HS-5 (cell line): ENCODE measurements around the gene PKNOX2.

Source experiments
- DNase-seq: peaks from one replicate; pipeline ENCODE4 v3.0.0-alpha.2; 2012; ENCODE audit warnings: low read depth

Gene PKNOX2

DNA sequence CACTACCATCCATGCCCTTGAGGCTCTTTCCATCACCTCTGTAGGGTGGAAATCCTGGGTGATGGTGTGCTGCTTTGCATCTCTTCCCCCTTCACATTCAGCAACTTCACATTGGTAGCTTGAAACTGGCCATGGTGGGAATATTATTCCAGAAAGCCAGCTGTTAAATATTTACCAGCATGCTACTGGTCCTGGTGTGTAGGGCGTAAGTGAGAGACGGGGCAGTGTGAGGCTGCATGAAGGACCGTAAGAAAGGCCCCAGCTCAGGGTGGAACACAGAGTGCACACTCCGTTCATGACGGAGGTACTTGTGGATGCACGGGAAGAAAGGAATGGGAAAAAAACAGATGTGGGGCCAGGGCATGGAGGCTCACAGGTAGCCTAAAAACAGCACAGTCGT, 121.3 kb downstream of the PKNOX2 start:
- no peak for DNase-seq

DNA sequence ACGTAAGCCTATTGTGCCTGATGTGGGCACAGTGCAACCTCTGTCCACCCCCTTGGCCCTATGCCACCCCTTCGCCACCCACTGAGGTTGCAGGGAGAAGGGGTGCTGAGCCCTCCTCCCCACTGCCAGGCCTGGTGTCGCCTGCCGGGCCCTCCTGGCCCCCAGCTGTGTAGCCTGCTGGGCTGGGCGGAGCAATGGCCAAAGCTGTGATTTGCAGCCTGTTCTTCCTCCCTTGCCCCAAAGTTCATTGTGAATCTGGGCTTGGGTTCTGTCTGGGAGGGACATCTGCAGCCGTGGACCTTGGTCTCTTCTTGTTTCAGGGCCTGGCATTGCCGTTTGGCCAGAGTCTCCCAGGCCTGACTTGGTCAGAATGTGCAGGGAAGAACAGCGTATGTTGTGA, 121.9 kb downstream of the PKNOX2 start:
- no peak for DNase-seq

DNA sequence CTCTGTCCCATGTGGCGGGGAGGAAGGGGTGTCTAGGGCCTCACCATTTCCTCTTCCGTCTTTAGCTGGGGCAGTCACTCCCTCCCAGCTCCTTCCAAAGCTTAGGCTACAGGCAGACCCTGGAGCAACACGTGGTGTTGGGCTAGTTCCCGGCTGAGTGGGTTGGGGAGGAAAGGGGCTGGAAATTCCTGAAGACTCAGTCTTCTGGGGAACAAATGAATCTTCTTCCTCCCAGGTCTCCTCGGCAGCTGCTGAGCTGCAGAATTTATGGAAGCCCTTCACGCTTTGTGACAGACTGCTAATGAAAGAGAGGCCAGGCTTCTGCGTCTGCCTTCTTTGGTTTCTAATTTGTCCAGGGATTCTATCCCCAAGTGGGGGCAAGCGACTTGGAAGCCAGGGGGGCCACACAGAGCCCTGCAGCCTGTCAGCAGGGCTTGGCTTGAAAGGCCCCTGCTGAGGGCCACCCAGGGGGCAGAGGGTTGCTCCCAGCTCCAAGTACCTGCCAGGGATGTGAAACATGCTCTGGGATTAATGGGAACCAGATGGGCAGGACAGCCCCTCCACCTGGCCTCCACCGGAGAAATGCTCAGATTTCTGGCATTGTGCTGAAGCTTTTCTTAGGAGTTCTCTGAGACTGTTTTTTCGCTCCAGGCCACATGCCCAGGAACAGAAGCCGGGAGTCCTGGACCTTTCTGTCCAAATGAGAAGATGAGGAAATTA, 123.1 kb downstream of the PKNOX2 start:
- no peak for DNase-seq

DNA sequence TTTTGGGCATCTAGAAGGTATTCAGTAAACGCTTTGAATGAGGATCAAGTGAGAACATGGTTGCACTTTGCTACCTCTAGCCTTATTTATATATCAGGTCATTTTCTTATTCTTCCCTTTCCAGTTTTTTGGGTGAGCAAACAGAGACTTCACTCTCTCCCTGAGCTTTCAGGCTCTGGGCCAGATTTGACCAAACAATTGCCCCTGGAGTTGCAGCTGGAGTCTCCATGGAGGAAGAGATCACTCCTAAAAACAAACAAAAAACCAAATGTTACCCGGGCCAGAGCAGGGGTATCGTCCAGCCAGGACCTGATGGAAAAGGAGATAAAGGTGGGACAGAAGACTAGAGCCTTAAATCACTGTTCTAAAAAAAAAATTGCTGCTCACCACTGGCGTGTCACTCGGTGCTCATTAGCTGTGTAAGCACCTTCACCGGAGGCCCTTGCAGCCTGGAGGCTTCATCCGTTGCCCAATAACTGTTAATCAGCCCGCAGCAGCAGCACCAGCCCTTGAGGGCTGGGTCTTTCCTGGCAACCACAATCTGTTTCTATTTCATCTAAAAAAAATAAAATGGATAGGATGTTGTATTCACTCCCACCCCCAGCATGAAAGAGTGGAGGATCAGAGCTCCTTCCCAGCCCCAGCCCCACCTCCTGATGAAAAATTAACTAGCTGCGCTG, 125.0 kb downstream of the PKNOX2 start:
- no peak for DNase-seq

DNA sequence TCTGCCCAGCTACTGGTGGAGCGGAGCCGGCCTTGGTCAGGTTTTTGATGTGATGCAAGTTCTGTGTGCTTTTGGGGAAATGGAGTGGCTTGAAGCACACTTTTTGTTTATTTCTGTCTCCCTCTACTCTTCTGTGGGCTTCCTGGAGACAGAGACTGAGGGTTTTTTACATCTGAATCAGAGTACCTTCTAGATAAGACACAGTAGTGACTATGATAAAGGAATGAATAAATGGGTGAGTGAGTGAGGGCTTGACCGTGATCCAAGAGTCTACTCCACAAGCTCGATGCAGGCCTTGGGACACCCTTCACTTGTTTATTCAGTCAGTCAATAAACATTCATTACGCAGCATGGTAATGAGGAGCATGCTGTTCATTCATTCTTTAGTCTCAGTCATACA, 125.7 kb downstream of the PKNOX2 start:
- no peak for DNase-seq

DNA sequence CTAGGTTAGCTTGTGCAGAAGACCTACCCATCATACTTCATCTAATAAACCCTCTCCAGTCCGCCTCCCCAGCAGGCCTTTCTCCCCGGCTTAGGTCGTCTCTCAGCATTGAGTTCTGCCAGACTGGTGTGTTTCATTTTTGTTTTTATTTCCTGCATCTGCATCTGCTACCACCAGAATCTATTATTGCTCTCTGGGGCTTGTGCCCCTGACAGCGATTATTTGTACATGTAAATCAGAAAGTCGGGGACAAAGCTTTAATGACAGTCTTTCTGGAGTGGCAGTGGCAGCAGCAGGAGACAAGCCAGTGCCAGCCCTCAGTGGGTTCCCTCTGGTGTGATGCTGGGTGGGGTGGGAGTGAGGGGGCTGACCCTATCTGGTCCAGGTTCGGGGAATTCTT, 127.5 kb downstream of the PKNOX2 start:
- DNase-seq: no peak

DNA sequence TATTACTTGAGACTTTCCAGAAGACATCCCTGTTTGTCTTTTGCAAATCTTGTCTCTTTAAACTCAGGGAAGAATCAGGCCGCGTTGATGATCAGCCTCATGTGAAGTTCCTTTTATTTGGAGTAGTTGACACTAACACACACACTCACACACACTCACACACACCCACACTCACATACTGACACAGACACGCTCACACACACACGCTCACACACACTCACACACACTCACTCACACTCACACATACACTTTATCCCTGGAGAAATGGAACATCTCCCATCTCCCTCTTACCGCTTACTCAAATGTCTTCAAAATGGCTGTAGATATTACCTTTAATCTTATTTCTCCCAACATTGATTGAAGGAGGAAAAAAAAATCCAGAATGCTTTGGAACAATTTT, 129.0 kb downstream of the PKNOX2 start:
- no peak for DNase-seq

DNA sequence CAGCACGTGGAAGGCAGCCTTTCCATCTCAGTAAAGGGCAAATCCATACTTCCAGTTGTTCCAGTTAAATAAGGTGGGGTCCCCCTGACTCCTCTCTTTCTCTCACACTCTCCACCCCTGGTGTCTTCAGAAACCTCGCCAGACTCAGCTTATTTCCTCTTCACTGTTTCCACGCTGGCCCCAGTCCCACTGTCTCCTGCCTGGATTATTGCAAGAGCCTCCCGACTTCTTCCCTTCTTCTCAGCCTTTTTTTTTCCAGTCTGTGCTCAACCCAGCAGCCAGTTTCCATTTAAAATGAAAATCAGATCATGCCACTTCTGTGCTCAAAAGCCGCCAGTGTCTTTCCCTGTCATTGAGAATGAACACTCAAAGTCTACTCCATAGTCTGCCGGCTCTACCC, 131.4 kb downstream of the PKNOX2 start:
- DNase-seq: no peak

DNA sequence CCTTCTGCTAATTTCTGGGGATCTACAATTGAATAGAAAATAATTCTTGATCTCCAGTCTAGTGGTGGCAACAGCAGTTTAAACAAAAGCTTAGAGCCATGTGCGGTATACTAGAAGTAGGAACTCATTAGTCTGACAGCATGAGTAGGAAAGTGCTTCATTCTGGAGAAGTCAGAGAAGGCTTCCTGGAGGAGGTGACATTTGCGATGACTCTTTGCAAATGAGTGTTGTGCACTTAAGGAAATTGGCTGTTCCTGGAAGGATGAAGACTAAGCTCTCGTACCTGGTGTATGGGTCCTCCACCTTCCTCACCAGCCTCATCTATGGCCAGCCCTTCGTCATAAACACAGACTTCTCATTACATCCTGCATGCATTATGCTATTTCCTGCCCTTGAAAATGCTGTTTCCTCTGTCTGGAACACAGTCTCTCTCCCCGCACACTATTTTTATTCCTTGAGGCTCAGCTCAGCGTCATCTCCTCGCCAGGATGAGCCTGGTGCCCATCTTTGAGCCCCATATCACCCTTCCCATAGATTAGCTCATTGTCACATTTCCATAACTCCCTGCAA, 132.9 kb downstream of the PKNOX2 start:
- DNase-seq: no peak

DNA sequence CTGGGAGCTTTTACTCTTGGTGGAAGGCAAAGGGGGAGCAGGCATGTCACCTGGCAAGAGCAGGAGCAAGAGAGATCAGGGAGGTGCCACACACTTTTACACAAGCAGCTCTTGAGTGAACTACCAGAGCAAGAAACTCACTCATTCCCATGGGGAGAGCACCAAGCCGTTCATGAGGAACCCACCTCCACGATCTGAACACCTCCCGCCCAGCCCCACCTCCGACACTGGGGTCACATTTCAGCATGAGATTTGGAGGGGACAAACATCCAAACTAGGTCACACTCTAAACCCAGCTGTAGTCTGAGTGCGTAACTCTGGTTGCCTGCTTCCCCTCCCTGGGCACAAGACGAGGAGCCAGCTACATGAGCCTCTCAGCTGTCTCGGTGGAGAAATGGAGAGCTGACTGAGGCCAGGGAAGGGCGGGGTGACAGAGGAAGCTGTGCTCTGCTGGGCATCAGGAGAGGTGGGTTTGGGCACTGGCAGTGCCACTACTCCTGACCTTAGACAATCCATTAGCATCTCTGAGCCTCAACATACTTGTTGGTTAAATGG, 134.6 kb downstream of the PKNOX2 start:
- DNase-seq: no peak

DNA sequence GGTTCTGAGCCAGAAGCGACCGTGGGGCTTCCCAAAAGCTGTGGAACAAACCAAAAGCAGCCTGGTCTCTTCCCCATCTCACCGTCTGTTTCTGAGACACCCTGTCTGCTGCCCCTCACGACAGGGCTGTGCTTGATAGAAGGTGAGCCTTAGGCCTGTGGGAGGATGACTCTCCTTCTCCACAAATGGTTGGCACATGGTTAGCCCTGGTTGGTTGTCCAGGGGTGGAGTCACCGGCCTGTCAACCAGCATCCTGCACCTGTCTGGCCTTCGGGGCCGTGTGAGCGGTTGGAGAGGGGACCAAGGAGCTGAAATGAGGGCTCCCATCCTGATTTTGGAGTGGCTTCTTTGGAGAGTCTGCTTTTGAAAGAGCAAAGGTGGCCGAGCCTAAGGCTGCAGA, 135.3 kb downstream of the PKNOX2 start:
- DNase-seq: no peak

DNA sequence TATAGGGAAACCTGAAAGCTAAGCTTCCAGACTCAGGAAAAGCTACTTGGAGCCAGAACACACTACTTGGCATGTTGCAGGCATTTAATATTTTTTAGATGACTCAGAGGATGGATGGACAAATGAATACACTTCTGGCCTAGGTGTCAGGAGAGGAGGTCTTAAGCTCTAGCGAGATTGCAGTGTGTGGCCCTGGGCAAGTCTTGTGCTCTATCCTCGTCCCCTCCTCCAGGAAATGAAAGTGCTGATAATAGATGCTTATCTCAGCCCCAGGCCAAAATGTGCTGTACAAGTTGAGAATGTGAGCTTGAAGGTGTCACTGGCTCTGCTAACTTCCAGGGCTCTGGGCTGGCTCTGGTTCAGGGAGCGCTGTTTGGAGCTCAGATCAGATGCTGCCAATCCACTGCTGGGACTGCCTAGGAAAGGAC, 136.3 kb downstream of the PKNOX2 start:
- peak; percentile 58 for DNase-seq

DNA sequence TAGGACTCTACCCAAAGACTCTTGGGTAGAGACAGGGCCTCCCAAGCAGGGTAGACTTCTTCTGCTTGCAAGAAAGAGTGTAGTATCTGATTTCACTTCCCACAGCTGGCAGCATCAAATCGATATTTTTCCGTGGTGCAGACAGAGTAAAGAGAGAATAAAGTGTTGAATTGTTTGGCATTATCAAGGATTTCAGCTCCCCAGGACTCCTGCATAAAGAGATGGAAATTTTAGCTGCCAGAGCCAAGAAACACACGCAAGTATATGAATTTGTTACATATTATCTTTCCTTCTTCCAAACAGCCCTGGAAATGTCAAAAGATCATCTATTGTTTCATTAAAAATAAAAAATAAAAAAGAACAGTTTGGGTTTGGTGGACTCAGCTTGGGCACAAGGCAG, 136.8 kb downstream of the PKNOX2 start:
- DNase-seq: no peak

DNA sequence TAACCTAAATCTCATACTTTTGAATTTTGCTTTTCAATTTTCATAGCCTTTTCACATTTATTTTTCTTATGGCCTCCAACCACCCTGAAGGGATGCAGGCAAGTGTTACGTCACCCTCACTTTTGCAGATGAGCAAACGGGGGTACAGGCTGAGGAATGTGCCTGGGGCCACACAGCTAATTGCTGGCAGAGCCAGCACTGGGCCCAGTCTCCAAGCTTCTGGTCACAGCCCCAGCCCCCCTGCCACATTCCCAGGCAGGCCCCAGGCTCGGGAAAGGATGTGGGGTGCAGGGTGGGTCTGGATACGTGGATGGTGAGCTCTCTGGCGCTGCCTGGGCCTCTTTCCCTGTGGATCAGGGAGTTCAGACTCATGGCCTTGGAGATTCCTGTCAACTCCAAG, 138.6 kb downstream of the PKNOX2 start:
- no peak for DNase-seq

DNA sequence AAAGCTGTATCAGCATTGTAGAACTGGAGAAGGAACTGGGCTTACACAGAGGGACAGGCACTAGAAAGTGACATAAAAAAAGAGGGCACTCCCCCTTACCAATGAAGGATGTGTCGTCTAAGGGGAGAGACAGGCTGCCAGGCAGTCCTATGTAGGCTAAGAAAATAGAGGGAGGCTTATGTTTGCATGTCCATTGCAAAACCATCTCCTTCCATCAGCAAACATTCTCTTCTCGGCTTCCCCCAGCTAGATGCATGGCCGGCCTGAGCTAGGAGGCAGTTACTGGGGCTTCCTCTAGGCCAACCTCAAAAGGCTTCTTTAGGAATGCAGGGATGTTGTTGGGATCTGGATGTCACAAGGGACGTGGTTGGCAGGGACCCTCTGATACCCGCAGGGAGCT, 139.1 kb downstream of the PKNOX2 start:
- DNase-seq: no peak

DNA sequence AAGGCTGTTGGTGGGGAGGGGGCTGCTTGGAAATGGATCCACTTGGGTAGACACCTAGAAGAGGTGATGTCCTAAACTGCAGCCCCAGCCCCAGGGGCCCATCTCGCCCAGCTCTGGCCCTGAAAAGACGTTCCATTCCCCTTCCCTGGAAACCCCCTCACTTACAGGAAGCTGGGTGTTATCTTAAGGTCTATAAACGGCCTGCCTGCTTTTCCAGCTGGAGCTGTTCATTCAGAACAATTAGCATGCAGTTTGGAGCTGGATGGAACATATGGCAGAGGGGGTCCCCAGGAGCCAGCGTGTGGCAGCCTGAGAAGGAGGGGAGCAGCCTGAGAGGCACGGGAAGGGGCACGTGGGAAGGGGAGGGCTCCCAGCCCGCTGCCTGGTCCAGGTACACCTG, 139.6 kb downstream of the PKNOX2 start:
- DNase-seq: no peak

DNA sequence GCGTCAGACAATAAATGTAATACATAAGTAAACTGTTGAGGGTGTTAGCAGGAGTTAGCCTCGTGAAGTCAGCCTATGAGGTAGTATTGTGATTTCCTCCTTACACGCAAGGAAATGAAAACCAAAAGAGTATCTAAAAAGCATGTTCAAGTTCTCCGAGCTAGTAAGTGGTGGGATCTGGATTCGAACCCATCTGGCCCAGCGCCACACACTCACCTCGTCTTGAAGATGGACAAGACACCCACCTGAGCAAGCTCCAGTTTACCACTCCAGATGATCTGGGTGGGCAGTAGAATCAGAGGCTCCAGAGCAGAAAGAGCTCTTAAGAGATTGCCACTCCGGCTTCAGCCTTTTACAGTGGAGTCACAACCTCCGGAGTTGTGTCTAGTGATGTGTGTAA, 140.3 kb downstream of the PKNOX2 start:
- DNase-seq: no peak

DNA sequence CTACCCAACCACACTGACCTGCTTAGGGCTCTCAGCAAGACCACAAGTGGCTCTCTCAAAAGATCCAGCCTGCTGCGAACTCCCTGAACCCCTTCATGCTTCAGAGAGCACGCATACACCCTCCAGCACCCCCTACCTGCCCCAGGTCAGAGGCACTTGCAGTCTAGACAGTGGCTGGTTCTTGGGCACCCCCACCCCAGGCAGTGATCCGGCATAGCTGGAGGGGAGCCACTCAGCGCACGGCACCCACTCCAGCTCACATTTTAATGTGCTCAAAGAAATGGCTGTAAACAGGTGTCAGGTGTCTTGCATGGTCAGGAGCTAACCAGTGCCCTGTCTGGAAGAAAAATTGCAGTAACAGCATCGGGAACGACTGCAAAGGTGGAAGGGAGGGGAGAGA, 140.8 kb downstream of the PKNOX2 start:
- no peak for DNase-seq

DNA sequence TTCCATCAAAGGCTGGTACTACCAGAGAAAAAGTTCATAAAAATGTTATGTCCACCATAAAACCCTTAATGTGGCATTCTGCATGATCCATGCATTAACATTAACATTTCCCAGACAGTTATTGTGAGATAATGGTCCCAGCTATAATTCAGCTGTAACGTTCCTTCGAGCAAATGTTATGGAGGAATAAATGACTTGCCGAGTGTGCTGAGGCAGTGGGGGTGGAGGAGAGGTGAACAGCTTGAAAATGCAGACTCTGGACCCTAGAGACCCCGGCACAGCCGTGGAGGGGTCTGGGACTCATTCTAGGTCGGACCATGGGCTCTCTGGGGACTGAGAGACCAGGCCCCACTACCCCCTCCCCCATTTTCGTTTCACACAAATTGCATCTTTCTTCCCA, 141.9 kb downstream of the PKNOX2 start:
- DNase-seq: no peak

DNA sequence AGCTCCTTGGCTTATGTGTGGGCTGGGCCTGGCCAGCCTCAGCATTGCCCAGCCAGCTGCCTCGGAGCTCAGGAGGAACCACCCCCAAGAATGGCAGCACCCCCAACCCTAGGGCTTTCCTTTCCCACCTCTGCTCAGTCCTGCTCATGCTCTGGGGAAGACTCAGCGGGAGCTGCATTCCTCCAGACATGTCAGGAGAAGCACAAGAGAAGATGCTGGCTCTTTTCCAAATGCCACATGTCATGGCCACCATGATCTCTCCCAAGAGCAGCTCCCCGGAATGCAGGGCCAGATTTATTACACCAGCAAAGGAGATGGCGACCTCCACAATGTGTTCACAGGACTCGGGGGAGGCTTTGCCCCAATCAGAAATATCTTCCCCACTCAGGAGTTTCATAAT, 143.7 kb downstream of the PKNOX2 start:
- DNase-seq: no peak

DNA sequence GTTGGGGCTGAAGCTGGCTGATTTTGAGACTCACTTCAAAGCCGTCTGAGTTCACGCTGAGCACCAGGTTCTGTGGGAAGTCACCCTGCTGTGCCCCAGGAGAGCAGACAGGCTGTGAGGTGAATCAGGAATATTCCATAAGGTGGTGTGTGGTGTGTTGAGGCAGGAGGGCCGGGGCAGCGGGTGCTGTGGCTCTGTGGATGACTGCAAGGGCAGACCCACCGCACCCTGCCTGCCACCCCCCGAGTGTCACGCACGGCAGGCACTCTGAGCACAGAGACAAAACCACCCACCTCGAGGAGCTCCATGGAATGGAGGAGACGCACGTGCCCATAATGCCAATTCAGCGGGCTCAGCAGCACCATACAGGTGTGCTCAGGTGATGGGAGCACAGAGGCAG, 147.8 kb downstream of the PKNOX2 start:
- no peak for DNase-seq

DNA sequence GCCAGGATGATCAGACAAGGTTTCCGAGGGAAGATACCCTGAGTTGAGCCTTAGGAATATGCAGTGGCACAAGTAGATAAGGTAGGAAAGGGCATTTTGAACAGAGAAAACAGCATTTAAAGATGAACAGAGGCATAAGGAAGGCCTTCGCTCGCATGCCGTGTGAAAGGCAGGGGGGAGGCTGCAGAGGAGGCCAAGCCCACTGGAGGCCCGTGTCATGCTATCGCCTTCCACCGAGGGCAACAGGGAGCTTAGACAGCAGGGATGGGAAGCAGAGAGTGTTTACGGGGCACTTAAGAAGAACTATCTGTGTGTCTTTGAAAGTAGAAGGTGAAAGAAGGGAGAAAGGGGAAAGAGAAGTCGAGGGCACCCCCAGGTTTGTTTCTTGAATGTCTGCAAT, 148.3 kb downstream of the PKNOX2 start:
- DNase-seq: no peak
